DND-41 (cell line): ENCODE data around the gene ING1.

Experiments
- CTCF ChIP-seq: IDR thresholded peaks from 2 replicates; pipeline ENCODE4 v1.5.1; 2012; ENCODE audit warnings: borderline replicate concordance, low read length, moderate library complexity, mild to moderate bottlenecking; ENCODE audit not compliant: poor library complexity, severe bottlenecking; ENCODE audit errors: extremely low read depth
- EZH2 ChIP-seq: IDR thresholded peaks from 3 replicates; pipeline ENCODE4 v1.6.1; 2012; ENCODE audit warnings: borderline replicate concordance, low read depth, mild to moderate bottlenecking, moderate library complexity, low read length, inconsistent platforms; ENCODE audit not compliant: severe bottlenecking

GRCh38 chr13:110726726-110727125 lies 13.2 kb downstream of the ING1 start:
- TF ChIP-seq CTCF (no peak), EZH2 (no peak)
